CD4-positive, alpha-beta T cell treated with Interleukin-17A for 4 hours (primary cell): Measurements from ENCODE around the gene RNF125.
"Not testable (repeated sequence)": the region's sequence is repeated elsewhere in the genome, so short reads cannot be mapped to it uniquely, and the experiment has no call there.

ENCODE experiments used
- DNase-seq: peaks from one replicate; pipeline ENCODE4 v3.0.0-alpha.2; 2020; ENCODE audit warnings: mixed read lengths

The RNF125 gene

DNA sequence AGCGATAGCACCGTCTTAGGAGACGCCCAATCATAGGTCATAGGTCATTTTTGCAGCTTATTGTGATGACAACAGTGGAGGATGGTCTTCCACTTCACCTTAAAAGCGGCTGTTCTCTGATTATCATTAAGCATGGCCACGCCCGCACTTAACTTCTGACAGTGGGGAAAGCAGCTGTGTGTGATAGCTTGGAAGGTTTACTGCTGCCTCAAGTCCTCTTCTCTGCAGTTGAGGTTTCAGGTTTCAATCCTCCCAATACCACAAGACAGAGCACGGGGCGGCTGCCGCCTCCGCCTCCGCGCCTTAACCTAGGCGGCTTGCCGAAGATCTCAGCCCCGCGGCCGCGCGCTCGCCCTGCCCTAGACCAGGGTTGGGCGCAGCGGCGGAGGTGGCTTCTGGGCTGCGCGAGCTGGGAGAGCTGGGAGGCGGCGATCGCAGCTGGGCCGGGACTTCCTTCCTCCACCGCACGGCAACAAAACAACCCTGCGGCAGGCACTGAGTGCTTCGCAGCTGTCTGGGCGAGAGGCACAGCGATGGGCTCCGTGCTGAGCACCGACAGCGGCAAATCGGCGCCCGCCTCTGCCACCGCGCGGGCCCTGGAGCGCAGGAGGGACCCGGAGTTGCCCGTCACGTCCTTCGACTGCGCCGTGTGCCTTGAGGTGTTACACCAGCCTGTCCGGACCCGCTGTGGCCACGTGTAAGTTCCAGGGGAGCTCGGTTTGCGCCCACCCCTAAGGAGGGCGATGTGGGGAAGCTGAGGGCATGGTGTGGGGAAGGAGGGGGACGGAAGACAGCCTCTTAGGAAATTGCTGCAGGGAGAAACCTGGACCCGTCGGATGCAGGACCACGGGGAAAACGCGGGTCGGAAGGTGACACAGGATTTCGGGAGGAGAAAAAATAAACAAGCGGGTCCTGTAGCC is at the start of gene RNF125:
RNF125 (plus strand) TSS at position 495 of the 920 bp plus-strand sequence; CDS start at position 534, 39 bp downstream.
- peak; percentile 92 for DNase-seq

- DNase-seq, result no peak
These were observed 48.0 kb upstream of the RNF125 start for GRCh38 chr18:31970617-31971016.

- DNase-seq, result no peak
These were observed 44.6 kb upstream of the RNF125 start for GRCh38 chr18:31973929-31974546.

- DNase-seq, result no peak
These were observed 42.4 kb upstream of the RNF125 start for GRCh38 chr18:31976242-31976641.

- peak; percentile 52 for DNase-seq
These were observed 41.3 kb upstream of the RNF125 start for GRCh38 chr18:31977270-31977872.

DNA sequence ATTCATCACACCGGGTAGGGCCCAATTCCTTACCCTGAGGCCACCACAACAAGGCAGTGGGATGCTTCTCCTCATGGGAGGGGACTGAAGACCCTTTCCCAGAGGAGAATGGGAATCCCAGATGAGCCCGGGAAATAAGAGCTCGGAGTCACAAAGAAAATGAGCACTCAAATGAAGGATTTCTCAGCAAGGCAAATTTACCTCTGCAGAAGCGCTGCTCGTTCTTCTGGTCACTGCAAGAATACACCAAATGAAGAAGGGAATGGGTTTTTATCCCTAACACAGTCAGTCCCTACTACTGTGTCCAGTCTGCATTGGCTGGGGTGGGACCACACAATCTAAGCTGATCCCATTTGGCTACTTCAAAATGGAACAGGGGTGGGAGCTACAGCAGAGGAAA is 40.0 kb upstream of the RNF125 start:
- no peak for DNase-seq

DNA sequence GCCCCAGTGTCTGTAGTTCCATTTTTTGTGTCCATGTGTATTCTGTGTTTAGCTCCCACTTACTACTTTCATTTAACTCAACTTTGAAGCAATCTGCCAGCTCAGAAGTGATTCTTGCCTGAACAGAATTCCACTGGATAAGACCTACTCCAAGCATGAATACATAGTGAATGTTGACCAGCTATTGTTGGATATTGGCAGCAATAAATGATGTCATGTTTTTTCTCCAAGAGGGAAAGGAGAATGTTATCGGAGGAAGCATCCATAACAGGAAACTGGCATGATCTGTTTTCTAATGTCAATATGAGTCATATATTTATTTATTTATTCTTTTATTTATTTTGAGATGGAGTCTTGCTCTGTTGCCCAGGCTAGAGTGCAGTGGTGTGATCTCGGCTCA is 38.9 kb upstream of the RNF125 start:
- no peak for DNase-seq

- no peak for DNase-seq
These were observed 37.8 kb upstream of the RNF125 start for GRCh38 chr18:31980863-31981262.

DNA sequence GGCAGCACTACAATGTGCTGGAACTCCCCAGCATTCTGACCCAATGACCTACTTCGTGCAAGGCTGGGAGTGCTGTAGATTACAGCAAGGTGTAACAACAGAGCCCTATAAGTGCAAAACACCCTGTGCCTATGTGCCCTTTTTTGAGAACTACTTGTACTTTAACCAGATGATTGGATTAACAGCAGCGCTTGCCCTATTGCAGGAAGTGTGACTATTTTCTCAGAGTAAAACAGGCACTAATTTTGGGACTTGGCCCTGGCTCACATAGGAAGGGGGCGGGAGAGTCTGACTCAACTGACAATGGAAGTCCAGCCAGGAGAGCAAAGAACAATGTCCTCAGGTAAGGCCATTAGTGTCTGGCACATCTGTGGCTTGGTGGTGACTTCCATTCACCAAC is 35.6 kb upstream of the RNF125 start:
- no peak for DNase-seq

DNA sequence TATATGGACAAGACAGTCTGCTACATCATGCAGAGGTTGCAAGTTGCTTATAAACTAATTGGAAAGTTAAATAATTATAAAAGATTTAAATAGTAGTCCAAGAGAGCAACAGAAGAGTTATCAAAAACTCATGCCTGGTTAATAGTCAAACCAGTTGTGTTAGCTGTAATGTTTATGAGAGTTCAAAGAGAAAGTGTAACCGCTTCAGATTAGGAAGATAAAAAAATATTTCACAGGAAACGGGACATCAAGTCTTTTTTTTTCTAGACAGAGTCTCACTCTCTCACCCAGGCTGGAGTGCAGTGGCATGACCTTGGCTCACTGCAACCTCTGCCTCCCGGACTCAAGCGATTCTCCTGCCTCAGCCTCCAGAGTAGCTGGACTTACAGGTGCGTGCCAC is 34.6 kb upstream of the RNF125 start:
- no peak for DNase-seq

DNA sequence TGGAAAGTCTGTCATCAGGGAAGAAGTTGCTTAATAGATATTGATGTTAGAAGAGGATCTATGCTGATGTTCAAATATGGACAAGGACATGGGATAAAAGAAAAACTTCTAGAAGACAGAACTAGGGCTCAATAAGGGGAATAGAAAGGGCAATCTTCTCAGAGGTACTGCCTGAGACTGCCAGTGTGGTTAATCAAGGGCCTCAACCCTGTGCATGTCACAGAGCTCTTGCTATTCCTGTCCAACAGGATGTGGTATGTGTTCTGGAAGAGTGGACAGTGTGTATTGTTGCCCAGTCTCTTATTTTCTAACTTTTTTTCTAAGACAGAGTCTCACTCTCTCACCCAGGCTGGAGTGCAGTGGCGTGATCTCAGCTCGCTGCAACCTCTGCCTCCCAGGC is 27.8 kb upstream of the RNF125 start:
- no peak for DNase-seq

GRCh38 chr18:31996007-31996406 is 22.6 kb upstream of the RNF125 start:
- DNase-seq, result no peak

DNA sequence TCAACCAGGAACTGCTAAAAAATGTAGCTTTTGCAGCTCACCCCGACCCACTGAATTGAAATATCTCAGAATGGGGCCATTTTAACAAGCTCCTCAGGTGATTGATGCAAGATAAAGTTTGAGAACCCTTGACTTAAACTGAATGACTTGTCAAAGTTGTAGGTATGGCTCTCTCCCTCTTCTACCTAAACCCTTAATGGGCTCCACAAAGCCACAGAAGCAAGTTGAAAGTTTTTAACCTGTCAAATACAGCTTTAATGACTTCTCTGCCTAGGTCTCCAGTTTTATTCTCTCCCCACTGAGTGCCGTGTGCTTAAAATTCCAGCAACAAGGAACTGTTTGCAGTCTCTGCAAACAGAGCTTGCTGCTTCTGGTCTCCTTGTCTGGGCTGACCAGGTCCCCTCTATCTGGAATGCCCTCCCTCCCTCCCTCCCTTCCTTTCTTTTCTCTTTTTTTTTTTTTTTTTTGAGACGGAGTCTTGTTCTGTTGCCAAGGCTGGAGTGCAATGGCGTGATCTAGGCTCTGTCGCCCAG is 19.7 kb upstream of the RNF125 start:
- DNase-seq, result no peak

GRCh38 chr18:32001141-32001540 is 17.5 kb upstream of the RNF125 start:
- DNase-seq, result not testable (repeated sequence)

- DNase-seq, result not testable (repeated sequence)
These were observed 14.8 kb upstream of the RNF125 start for GRCh38 chr18:32003822-32004221.

- peak; percentile 16 for DNase-seq
These were observed 8.4 kb upstream of the RNF125 start for GRCh38 chr18:32010124-32010721.

- DNase-seq, result no peak
These were observed 7.4 kb upstream of the RNF125 start for GRCh38 chr18:32011193-32011592.

DNA sequence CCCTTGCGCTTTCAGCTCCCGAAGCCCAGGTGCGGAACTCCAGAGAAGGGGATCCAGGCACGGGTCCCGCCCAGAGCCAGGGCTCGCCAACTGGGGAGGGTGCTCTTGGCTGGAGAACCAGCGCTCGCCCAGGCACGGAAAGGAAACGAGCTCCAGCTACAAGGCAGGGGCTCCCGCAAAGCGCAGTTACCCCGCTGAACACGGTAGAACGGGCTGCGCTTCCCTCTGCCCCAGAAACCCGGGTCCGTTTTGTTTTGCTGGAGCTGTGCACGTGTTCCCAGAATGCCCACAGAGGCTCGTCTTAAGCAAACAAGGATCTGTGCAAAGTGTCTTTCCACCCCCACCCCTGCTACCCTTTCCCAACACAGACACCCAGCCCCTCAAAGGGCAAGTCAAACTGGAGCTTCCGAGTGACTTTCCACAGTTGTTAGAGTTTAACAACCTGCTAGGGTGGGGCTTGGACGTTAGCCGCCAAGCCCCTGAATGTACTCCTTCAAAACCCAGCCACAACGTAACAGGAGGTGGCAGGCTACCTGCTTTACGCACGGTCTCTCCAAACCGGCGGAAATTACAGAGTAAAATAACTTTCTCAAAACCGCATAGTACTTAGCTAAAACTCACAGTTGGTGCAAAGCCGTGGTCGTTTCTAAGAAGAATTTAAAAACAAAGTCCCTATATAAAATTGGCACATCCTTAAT is 775 bp downstream of the RNF125 start:
- peak; percentile 69 for DNase-seq

DNA sequence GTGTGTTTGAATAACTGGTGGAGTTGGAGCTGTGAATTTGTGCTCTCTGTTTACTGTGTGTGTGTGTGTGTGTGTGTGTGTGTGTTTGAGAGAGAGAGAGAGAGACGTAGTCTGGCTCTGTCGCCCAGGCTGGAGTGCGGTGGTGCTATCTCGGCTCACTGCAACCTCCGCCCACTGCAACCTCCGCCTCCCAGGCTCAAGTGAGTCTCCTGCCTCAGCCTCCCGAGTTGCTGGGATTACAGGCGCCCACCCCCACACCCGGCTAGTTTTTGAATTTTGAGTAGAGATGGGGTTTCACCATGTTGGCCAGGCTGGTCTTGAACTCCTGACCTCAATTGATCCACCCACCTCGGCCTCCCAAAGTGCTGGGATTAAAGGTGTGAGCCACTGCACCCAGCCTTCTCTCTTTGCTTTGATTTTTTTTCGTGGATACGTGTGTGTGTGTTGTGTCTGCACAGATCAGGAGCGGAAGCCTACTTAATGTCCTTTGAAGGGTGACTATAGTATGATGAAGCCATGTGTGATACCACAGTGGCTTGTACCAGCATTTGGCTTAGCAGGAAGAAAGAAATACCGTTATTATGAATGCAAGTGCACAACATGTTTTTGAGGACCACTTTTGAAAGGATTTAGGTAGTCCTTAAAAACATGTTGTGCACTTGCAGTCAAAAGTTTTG is 1.5 kb downstream of the RNF125 start:
- peak; percentile 54 for DNase-seq

GRCh38 chr18:32021756-32022564 is 3.3 kb downstream of the RNF125 start:
- DNase-seq, result no peak

- DNase-seq, result no peak
These were observed 7.1 kb downstream of the RNF125 start for GRCh38 chr18:32025744-32026143.
